GM12891 (cell line): ENCODE results near the gene MYO5B.

Experiments
- PAX5 ChIP-seq: IDR thresholded peaks from 2 replicates; pipeline ENCODE4 v1.6.1; 2011; ENCODE audit warnings: low read length, moderate library complexity, mild to moderate bottlenecking; ENCODE audit not compliant: insufficient read depth, severe bottlenecking
- POLR2A ChIP-seq: IDR thresholded peaks from 2 replicates; pipeline ENCODE4 v1.6.1; 2011; ENCODE audit warnings: low read depth, low read length, control low read depth
- POLR2AphosphoS5 ChIP-seq: IDR thresholded peaks from 2 replicates; pipeline ENCODE4 v1.6.1; 2011; ENCODE audit warnings: low read depth, low read length, control low read depth
- POU2F2 ChIP-seq: IDR thresholded peaks from 2 replicates; pipeline ENCODE4 v1.6.1; 2011; ENCODE audit warnings: low read depth, mild to moderate bottlenecking, control low read depth, low read length, moderate library complexity
- SPI1 ChIP-seq: IDR thresholded peaks from 2 replicates; pipeline ENCODE4 v1.6.1; 2011; ENCODE audit warnings: low read depth, low read length, control low read depth
- TAF1 ChIP-seq: IDR thresholded peaks from 2 replicates; pipeline ENCODE4 v1.6.1; 2011; ENCODE audit warnings: low read depth, low read length, control low read depth

GRCh38 chr18:50162486-50163304, 32.3 kb downstream of the MYO5B start:
- TF ChIP-seq TAF1 (no peak), POLR2AphosphoS5 (no peak), POLR2A (no peak), PAX5 (no peak), POU2F2 (no peak), SPI1 (no peak)
